Astrocyte (in vitro differentiated cells and primary cell): ENCODE results near the gene AIRE.

Experiments used
- CTCF ChIP-seq: IDR thresholded peaks from 2 replicates; pipeline ENCODE4 v1.5.1; 2011; ENCODE audit warnings: low read depth, mild to moderate bottlenecking, inconsistent platforms, low read length, moderate library complexity; ENCODE audit not compliant: insufficient read depth
- EZH2 ChIP-seq: IDR thresholded peaks from 2 replicates; pipeline ENCODE4 v1.6.1; 2012; ENCODE audit warnings: mild to moderate bottlenecking, low read length, inconsistent platforms; ENCODE audit not compliant: insufficient read depth

GRCh38 chr21:44301961-44302406 is 16.3 kb downstream of the AIRE start:
- no peak for TF ChIP-seq CTCF
- no peak for TF ChIP-seq EZH2
